HAP-1 (cell line): ENCODE data around the gene ANKRD11.

ENCODE experiments used
- DNase-seq, 2 experiments: peaks; one replicate each; pipeline ENCODE4 v3.0.0-alpha.2; 2016 to 2020; ENCODE audit warnings: low spot score in 2 of 2
- H3K27me3 ChIP-seq: fragments of 250-450 bp; sonication (Bioruptor Pico); 2 replicates; pipeline ENCODE4 v1.5.1; 2020; ENCODE audit warnings: low read depth, mild to moderate bottlenecking, moderate library complexity
- H3K36me3 ChIP-seq: fragments of 250-450 bp; sonication (Bioruptor Pico); replicated peaks from 2 replicates; pipeline ENCODE4 v1.5.1; 2020; ENCODE audit warnings: mild to moderate bottlenecking
- H3K4me1 ChIP-seq: fragments of 250-450 bp; sonication (Bioruptor Pico); 2 replicates; pipeline ENCODE4 v1.5.1; 2020; ENCODE audit warnings: mild to moderate bottlenecking
- H3K4me3 ChIP-seq: fragments of 250-450 bp; sonication (Bioruptor Pico); 2 replicates; pipeline ENCODE4 v1.5.1; 2020; ENCODE audit warnings: mild to moderate bottlenecking, moderate library complexity
- H3K9me3 ChIP-seq: fragments of 250-450 bp; sonication (Bioruptor Pico); 2 replicates; pipeline ENCODE4 v1.5.1; 2020; ENCODE audit warnings: mild to moderate bottlenecking, moderate library complexity
- in situ Hi-C: fragments of 300-500 bp; cut with MboI; formaldehyde crosslinking; loops from 3 replicates; pipeline ENCODE4 v1.14.3; 2020; ENCODE audit warnings: low sequenced_read_pairs, inconsistent platforms, mixed read lengths

ANKRD11 gene

GRCh38 chr16:89357055-89357816 lies 133.1 kb downstream of the ANKRD11 start:
- in situ Hi-C loops, result loop anchor here (25.0 kb wide), 1 partner anchor 95 kb away; no protein-coding TSS in a partner anchor
- Histone ChIP-seq H3K36me3 (peaks cover 20% of the 10 kb centered on the region), H3K27me3 (no peaks in the 10 kb centered on the region), H3K4me3 (no peak overlapping the region), H3K4me1 (no peaks in the 10 kb centered on the region), H3K9me3 (no peaks in the 10 kb centered on the region)
- DNase-seq, result no peak

- Histone ChIP-seq H3K36me3 (peaks cover 13% of the 10 kb centered on the region), H3K4me1 (no peaks in the 10 kb centered on the region), H3K9me3 (no peaks in the 10 kb centered on the region), H3K4me3 (no peak overlapping the region), H3K27me3 (no peaks in the 10 kb centered on the region)
- in situ Hi-C loops, result loop anchor here (25.0 kb wide), 1 partner anchor 93 kb away; no protein-coding TSS in a partner anchor
- no peak for DNase-seq
Observed at GRCh38 chr16:89355686-89356085, 134.7 kb downstream of the ANKRD11 start.

DNA sequence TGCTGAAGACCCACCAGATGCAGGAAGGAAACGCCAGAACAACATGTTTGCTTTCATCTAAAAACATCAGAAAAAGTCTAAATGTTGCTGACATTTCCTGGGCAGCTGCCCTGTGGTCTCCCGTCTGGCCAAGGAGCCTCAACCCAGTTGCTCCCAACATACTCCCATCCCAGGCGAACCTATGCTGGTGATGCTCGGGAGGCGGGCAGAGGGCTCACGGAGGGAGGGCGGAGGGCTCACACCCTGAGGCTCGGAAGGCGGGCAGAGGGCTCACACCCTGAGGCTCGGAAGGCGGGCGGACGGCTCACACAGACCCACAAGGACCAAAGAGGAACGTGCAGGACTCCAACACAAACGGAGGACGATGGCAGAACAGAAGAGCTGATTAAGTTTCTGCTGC lies 135.4 kb downstream of the ANKRD11 start:
- in situ Hi-C loops, result loop anchor here (25.0 kb wide), 1 partner anchor 93 kb away; no protein-coding TSS in a partner anchor
- no peaks in the 10 kb centered on the region for H3K4me1 ChIP-seq

DNA sequence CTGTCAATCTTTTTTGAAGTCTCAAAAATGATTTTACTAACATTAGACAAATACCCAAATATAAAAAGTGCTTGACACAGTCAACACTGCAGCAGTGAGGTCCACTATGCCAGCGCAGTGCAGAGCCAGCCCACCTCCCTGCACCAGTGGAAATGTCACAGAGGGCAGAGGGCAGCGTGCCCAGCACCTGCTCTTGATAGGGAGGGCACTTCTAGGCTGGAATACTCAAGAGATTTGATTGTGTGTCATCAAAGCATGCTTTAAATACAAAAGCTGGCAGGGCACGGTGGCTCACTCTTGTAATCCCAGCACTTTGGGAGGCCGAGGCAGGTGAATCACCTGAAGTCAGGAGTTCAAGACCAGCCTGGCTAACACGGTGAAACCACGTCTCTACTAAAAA lies 136.0 kb downstream of the ANKRD11 start:
- Histone ChIP-seq H3K36me3 (peaks cover 5% of the 10 kb centered on the region; the same call in 1 of the 2 replicates), H3K27me3 (no peaks in the 10 kb centered on the region), H3K4me1 (no peaks in the 10 kb centered on the region), H3K9me3 (no peaks in the 10 kb centered on the region), H3K4me3 (no peak overlapping the region)
- in situ Hi-C loops, result loop anchor here (25.0 kb wide), 1 partner anchor 92 kb away; no protein-coding TSS in a partner anchor
- DNase-seq, result no peak

More for the DNA sequence above, 135.4 kb downstream of the ANKRD11 start:
- Histone ChIP-seq H3K4me3 (no peak overlapping the region), H3K9me3 (no peaks in the 10 kb centered on the region), H3K27me3 (no peaks in the 10 kb centered on the region), H3K36me3 (peaks cover 7% of the 10 kb centered on the region)
- DNase-seq, result no peak

DNA sequence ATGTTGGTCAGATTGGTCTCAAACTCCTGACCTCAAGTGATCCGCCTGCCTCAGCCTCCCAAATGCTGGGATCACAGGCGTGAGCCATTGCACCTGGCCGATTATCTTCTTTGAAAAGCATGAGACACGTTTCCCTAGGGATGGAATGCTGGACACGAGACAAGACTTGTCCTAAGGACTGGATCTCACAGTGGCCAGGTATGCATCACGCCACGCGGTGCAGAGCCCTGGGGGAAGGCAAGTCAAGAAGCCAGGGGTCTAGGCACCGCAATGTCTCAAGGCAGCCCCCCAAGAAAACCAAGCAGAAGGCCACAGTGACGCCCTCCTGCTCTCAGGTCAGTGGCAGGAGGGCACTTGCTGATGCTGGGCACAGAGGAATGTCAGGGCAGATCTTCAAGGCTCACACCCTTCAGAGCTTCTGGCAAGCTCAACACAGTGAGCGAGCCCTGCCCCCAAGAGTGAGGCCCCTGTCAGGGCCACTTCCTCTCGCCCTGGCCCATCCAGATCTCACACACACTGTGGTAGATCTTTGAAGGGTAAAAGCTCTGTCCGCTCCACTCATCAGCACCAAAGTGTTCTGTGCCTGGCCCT lies 138.2 kb downstream of the ANKRD11 start:
- Histone ChIP-seq H3K9me3 (no peaks in the 10 kb centered on the region), H3K4me1 (no peaks in the 10 kb centered on the region), H3K4me3 (no peak overlapping the region), H3K27me3 (no peaks in the 10 kb centered on the region), H3K36me3 (no peaks in the 10 kb centered on the region)
- in situ Hi-C loops, result loop anchor here (25.0 kb wide), 1 partner anchor 90 kb away; no protein-coding TSS in a partner anchor
- no peak for DNase-seq

GRCh38 chr16:89351645-89352044 lies 138.7 kb downstream of the ANKRD11 start:
- H3K4me1 ChIP-seq, result peaks cover 5% of the 10 kb centered on the region
- DNase-seq, result no peak
- in situ Hi-C loops, result loop anchor here (25.0 kb wide), 1 partner anchor 89 kb away; no protein-coding TSS in a partner anchor

DNA sequence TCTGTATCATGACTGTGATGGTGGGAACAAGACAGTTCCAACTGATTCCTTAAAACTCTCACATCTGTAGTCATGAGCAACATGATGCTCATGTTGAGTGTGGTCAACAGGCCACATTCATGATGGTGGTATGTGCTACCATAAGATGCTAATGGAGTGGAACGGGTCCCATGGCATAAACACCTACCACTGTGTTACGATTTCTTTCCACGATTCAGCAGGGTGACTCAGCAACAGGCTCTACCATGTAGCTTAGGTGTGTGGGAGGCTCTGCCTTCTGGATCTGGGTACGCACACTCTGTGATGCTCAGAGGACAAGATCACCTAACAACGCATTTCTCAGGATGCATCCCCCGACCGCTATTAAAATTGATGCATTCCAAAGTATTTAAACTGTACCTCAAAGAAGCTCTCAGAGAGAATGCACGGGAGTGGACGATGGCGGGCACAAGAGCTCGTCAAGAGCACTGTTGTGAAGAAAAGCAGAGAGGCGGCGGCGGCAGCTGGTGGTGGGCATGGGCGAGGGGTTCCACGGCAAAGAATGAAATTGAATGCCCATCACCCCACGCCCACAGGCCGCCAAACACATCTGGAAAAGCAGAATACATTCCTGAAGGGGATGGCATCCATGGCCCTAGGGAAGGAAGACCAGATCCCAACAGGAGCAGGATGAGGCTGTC lies 139.5 kb downstream of the ANKRD11 start:
- H3K36me3 ChIP-seq, result no peaks in the 10 kb centered on the region
- H3K4me1 ChIP-seq, result peaks cover 8% of the 10 kb centered on the region
- no peaks in the 10 kb centered on the region for H3K9me3 ChIP-seq
- in situ Hi-C loops, result loop anchor here (25.0 kb wide), 1 partner anchor 89 kb away; no protein-coding TSS in a partner anchor
- H3K4me3 ChIP-seq, result no peak overlapping the region
- H3K27me3 ChIP-seq, result no peaks in the 10 kb centered on the region
- DNase-seq, result no peak

More at GRCh38 chr16:89351645-89352044, 138.7 kb downstream of the ANKRD11 start:
- Histone ChIP-seq H3K36me3 (no peaks in the 10 kb centered on the region), H3K4me3 (no peak overlapping the region), H3K27me3 (no peaks in the 10 kb centered on the region), H3K9me3 (no peaks in the 10 kb centered on the region)

DNA sequence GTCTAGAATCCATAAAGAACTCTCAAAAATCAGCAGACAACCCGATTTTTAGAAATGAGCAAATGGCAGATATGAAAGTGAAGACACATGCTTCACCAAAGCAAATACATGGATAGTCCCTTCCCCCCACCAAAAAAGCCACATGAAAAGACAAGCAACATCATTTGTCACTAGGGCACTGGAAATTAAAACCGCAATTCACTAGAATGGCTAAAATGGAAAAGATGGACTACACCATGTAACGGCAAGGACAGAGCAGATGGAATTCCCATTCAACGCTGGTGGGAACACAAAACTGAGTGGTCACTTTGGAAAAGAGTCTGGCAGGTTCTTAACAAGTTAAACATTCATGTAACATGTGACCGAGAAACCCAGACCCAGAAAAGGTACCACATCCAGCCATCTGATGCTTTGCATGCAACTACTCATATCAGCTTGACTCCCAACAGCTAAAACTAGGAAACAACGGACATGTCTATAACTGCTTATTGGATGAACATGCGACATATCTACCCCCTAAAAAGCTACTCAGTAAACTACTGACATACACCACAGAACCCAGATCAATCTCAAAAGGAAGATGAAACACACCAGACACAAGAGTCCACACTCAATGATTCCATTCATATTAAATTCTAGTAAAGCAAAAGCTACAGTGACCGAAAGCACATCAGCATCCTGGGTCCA lies 140.3 kb downstream of the ANKRD11 start:
- H3K36me3 ChIP-seq, result no peaks in the 10 kb centered on the region
- H3K27me3 ChIP-seq, result no peaks in the 10 kb centered on the region
- in situ Hi-C loops, result loop anchor here (25.0 kb wide), 1 partner anchor 88 kb away; no protein-coding TSS in a partner anchor
- no peak for DNase-seq
- H3K9me3 ChIP-seq, result no peaks in the 10 kb centered on the region
- H3K4me1 ChIP-seq, result peaks cover 11% of the 10 kb centered on the region
- no peak overlapping the region for H3K4me3 ChIP-seq

GRCh38 chr16:89347807-89348206 lies 142.6 kb downstream of the ANKRD11 start:
- DNase-seq, result no peak
- Histone ChIP-seq H3K9me3 (no peaks in the 10 kb centered on the region), H3K36me3 (no peaks in the 10 kb centered on the region; the same call in 1 of the 2 replicates), H3K4me3 (no peak overlapping the region), H3K4me1 (peaks cover 11% of the 10 kb centered on the region), H3K27me3 (no peaks in the 10 kb centered on the region)
- in situ Hi-C loops, result no loop called here

GRCh38 chr16:89346869-89347268 lies 143.5 kb downstream of the ANKRD11 start:
- no peak overlapping the region for H3K4me3 ChIP-seq
- no peak for DNase-seq
- no peaks in the 10 kb centered on the region for H3K9me3 ChIP-seq
- H3K36me3 ChIP-seq, result peaks cover 4% of the 10 kb centered on the region
- peaks cover 11% of the 10 kb centered on the region for H3K4me1 ChIP-seq
- no peaks in the 10 kb centered on the region for H3K27me3 ChIP-seq
- in situ Hi-C loops, result no loop called here

GRCh38 chr16:89345642-89346150 lies 144.7 kb downstream of the ANKRD11 start:
- peaks cover 4% of the 10 kb centered on the region for H3K36me3 ChIP-seq
- H3K9me3 ChIP-seq, result no peaks in the 10 kb centered on the region
- H3K4me1 ChIP-seq, result peaks cover 11% of the 10 kb centered on the region
- H3K4me3 ChIP-seq, result no peak overlapping the region
- H3K27me3 ChIP-seq, result no peaks in the 10 kb centered on the region
- DNase-seq, result no peak
- in situ Hi-C loops, result no loop called here

- no peaks in the 10 kb centered on the region for H3K27me3 ChIP-seq
- in situ Hi-C loops, result no loop called here
Observed at GRCh38 chr16:89344846-89345611, 145.3 kb downstream of the ANKRD11 start.

More at GRCh38 chr16:89344846-89345611, 145.3 kb downstream of the ANKRD11 start:
- H3K4me3 ChIP-seq, result no peak overlapping the region
- peaks cover 4% of the 10 kb centered on the region for H3K36me3 ChIP-seq
- peaks cover 11% of the 10 kb centered on the region for H3K4me1 ChIP-seq
- no peak for DNase-seq
- no peaks in the 10 kb centered on the region for H3K9me3 ChIP-seq
